HL-60 (cell line): ENCODE results near the gene GTF2IRD1.

Source experiments
- GABPA ChIP-seq: IDR thresholded peaks from 2 replicates; pipeline ENCODE4 v1.6.1; 2012; ENCODE audit warnings: low read depth
- POLR2AphosphoS5 ChIP-seq: IDR thresholded peaks from 2 replicates; pipeline ENCODE4 v1.6.1; 2012; ENCODE audit warnings: low read depth
- TF ChIP-seq, protein P1 (sequence below): IDR thresholded peaks from one replicate; pipeline ENCODE4 v1.5.1; 2011; ENCODE audit warnings: low read length, control low read depth, inconsistent platforms; ENCODE audit not compliant: insufficient read depth
- TF ChIP-seq, protein P2 (sequence below): IDR thresholded peaks from 2 replicates; pipeline ENCODE4 v1.6.1; 2012; ENCODE audit warnings: low read depth; ENCODE audit not compliant: insufficient replicate concordance

DNA sequence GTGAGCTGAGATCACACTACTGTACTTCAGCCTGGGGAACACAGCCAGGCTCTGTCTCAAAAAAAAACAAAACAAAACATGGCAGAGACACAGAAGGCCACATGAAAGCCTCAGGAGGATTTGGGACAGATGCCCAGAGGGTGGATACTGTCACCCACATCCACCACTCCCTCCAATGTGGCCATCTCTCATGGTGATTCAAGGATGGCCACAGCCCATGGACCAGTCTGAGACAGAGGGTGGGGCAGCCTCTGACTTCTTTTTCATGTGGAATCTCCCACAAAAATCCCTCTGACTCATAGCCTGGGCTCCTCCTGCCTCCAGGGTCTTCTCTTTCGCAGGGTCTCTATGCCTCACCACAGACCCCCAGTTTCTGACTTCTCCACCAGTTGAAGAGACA, 144.9 kb downstream of the GTF2IRD1 start:
- TF ChIP-seq, protein P1, sequence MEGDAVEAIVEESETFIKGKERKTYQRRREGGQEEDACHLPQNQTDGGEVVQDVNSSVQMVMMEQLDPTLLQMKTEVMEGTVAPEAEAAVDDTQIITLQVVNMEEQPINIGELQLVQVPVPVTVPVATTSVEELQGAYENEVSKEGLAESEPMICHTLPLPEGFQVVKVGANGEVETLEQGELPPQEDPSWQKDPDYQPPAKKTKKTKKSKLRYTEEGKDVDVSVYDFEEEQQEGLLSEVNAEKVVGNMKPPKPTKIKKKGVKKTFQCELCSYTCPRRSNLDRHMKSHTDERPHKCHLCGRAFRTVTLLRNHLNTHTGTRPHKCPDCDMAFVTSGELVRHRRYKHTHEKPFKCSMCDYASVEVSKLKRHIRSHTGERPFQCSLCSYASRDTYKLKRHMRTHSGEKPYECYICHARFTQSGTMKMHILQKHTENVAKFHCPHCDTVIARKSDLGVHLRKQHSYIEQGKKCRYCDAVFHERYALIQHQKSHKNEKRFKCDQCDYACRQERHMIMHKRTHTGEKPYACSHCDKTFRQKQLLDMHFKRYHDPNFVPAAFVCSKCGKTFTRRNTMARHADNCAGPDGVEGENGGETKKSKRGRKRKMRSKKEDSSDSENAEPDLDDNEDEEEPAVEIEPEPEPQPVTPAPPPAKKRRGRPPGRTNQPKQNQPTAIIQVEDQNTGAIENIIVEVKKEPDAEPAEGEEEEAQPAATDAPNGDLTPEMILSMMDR = no peak
- no peak for TF ChIP-seq POLR2AphosphoS5
- TF ChIP-seq, protein P2, sequence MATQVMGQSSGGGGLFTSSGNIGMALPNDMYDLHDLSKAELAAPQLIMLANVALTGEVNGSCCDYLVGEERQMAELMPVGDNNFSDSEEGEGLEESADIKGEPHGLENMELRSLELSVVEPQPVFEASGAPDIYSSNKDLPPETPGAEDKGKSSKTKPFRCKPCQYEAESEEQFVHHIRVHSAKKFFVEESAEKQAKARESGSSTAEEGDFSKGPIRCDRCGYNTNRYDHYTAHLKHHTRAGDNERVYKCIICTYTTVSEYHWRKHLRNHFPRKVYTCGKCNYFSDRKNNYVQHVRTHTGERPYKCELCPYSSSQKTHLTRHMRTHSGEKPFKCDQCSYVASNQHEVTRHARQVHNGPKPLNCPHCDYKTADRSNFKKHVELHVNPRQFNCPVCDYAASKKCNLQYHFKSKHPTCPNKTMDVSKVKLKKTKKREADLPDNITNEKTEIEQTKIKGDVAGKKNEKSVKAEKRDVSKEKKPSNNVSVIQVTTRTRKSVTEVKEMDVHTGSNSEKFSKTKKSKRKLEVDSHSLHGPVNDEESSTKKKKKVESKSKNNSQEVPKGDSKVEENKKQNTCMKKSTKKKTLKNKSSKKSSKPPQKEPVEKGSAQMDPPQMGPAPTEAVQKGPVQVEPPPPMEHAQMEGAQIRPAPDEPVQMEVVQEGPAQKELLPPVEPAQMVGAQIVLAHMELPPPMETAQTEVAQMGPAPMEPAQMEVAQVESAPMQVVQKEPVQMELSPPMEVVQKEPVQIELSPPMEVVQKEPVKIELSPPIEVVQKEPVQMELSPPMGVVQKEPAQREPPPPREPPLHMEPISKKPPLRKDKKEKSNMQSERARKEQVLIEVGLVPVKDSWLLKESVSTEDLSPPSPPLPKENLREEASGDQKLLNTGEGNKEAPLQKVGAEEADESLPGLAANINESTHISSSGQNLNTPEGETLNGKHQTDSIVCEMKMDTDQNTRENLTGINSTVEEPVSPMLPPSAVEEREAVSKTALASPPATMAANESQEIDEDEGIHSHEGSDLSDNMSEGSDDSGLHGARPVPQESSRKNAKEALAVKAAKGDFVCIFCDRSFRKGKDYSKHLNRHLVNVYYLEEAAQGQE = no peak
- no peak for TF ChIP-seq GABPA
